AML-193 (cell line): ENCODE results near the gene ZFP42.
A peak's percentile ranks its signal among the peaks of the same experiment; 100 is the strongest.
"Not testable (repeated sequence)": the region's sequence is repeated elsewhere in the genome, so short reads cannot be mapped to it uniquely, and the experiment has no call there.

Experiments used
- DNase-seq, 2 experiments: peaks; one replicate each; lab custom pipeline; 2025; lab: John Stamatoyannopoulos, UW

Gene ZFP42

DNA sequence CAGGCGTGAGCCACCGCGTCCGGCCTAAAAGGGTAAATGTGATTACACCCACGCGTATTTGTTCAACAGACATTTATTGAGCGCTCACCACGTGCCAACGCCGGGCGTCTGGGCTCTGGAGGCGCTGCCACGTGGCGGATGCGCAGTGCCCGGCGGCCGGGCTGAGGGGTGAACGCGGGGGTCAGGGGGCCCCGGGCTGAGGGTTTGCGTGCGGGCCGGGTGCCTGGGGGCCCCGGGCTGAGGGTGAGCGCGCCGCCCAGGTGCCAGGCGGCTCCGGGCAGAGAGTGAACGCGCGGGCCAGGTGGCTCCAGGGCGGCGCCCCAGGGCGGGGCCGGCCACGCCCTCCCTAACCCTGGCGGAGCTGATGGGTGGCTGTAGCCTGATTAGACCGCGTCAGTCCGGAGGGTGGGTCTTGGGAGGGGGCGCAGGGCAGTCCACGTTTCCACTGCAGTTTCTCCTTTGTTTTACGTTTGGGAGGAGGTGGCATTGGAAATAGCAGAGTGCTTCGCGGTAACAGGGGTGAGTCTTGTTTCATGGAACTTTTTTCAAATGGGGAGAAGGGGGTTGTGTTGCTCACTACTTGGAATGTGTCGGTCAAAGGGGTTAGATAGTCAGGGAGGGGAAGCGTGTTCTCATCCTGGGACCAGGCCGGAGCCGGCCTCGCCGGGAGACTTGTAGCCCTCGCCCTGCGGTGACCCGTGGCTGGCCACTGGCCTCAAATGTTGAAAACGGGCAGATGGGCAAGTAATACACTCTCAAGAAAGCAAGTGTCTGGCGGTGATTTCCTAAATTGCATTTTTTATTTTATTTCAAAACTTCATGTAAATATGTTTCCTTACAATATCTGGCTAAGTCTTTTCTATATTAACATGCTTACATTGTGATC, at the start of gene ZFP42:
Gene ZFP42, plus strand, starts transcription at position 450 of the 886 bp plus-strand sequence. CDS start 7,037 bp downstream, outside the sequence.
- DNase-seq: no peak

DNA sequence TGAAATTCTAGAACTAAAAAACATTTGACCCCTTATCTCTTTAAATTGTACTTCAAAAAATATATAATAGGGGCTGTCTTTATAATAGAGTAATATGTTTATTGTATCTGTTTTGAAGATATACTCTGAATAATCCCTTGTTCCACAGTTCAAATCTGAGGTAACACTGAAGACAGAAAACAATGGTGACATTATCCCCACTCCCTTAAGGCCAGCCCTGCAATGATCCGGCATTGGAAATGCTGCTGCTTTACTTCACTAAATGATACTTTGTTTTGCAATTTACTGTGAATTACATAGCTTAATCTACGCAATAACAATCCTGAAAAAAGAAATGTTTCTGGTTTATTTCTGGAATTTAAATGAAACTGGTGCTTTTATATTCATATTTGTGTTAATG, 34.4 kb upstream of the ZFP42 start:
- no peak for DNase-seq

DNA sequence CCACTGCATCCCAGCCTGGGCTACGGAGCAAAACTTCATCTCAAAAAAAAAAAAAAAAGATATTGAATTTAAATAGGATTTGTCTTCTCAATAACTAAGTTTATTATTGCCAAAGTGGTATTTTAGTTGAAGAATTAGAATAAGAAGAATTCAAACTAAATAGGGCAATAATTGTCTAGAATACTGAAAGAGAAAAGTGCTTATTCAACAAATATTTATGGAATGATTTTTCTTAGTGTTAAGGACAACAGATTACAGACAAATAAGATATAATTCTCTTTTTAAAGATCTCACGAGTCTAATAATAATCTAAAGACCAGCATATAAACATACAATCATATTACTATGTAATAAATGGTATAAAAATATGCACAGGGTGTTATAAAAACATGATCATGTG, 33.6 kb upstream of the ZFP42 start:
- DNase-seq: no peak

DNA sequence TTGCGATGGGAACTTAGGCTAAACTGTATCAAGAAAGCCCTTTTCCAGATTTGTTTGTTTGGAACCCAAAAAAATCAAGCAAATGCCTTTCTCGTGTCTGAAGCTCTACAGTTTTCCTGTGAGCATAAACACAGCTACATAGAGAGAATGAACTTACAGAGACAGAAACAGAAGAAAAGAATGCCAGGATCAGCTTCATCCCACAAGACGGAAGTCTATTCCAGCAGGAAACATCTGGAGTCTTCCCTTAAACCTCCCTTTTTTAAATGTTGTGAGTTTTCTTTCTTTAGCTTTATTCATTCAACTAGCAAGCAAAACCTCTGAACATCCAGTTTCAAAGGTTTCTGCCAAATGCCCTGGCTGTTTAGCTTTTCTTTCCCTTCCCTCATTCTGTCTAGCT, 32.6 kb upstream of the ZFP42 start:
- no peak for DNase-seq

DNA sequence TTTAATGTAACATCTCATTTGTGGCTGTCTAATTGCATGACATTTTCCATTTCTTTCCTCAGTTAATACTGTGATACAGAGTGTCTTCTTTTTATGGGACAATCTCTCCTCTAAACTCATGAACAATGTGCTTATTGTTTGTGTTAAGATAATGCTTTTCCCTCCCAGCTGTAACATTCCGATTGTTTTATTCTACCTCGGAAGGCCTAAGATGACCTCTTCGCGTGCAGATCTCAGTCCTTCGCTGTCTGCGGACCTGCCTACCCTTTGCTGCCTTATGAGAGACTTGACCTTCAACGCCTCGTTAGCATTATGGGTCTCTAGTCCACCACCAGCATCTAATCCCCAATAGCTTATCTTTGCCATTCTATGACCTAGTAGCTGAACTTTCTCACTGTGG, 29.8 kb upstream of the ZFP42 start:
- DNase-seq: no peak

DNA sequence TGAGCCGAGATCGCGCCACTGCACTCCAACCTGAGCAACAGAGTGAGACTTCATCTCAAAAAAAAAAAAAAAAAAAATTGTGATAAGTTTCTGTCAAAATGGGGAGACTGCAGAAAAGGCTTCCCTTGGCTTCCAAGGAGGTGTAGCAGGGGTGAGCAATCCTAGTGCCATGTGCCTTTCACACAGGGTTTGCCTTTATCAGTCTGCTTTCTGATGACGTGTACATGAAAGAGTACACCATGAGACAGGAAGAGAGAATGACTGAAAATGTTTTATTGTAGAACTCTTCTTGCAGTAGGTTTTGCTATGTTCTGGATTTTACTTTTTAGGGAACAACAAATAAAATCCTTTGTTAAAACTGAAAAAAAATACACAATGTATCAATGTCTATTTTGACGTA, 23.4 kb upstream of the ZFP42 start:
- no peak for DNase-seq

DNA sequence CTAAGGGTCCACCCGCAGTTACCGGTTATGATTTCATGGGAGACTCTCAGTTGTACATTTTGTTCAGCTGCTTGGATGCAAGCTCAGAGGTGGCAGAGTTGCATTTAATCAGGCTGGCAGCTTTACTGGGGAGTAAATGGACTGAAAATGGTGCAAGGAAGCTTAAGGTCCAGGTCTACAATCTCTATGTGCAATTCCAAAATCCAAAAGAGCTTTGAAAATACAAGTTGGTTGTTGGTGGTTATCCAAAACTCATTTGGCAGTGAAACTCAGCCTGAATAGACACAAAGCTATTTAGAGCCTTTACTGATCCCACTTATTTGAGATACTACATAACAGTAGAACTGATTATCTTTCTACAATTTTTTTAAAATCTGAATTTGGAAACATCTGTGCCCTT, 11.8 kb upstream of the ZFP42 start:
- no peak for DNase-seq

DNA sequence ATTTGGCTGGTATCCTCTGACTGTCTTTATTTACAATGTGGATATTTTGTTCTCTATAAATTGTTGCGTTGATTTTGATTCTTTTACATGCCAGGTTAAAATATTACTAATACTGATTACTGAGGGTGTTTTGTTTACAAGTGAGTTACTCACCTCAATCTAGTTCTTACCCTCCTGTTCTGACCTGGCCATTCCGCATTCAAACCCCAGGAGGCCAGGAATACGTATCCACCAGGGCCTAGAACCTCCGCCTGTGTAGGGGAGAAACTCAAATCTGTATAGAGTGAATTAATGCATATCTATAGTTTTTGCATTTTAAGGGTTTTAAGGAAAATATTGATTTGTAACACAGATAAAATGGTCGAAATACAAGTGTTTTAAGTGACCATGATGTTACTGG, 2.6 kb upstream of the ZFP42 start:
- DNase-seq: no peak

DNA sequence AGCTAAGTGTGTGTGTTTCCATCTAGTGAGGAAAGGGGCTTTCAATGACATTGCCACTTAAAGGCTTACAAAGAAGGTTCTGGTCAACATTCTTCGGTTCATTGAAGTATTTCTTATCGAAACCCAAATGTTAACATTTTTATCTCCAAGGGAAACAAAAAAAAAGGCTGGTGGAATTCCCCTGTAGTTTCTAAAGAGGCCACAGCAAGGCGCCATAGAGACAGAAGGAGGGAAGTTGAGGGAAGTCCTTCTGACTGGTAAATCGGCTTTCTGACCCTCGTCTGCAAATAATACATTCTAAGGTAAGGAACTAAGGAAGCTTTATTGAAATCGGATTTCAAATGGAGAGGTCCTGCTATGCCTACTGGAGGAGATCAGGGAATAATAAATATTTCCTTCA, 1.7 kb upstream of the ZFP42 start:
- DNase-seq: peak in 1 of 2 experiments; percentile 0

DNA sequence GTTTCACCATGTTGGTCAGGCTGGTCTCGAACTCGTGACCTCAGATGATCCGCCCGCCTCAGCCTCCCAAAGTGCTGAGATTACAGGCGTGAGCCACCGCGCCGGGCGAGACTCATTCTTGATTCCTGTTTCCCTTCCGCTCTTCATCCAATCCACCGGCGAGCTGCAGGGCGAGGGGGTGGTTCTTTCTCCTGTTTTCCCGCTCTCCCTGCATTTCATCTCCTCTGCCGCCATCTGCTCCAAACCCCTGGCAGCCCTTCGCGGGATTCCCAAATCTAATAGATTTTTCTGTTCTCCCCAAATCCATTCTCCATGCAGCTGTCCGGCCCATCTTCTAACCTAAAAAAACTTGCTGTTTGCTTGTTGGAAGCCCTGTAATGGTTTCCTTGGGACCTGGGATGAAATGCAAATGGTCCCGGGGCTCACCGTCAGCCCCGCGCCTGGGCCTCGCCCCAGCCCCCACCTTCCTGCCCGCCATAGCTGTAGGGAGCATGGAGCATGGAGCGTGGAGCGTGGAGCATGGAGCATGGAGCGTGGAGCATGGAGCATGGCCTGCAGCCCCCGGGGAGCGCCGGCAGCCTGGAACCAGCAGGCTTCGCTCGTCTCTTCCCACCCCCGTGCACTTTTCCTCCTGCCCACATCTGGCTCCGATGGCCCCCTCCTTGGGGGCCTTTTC, 1.1 kb downstream of the ZFP42 start:
- DNase-seq: no peak

DNA sequence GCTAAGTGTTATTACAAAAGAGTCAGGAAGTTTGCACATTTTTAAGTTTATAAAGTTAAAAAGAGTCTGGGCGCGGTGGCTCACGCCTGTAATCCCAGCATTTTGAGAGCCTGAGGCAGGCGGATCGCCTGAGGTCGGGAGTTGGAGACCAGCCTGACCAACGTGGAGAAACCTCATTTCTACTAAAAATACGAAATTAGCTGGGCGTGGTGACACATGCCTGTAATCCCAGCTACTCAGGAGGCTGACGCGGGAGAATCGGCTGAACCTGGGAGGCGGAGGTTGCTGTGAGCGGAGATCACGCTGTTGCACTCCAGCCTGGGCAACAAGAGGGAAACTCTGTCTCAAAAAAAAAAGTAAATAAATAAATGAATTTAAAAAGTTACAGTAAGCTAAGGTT, 2.4 kb downstream of the ZFP42 start:
- DNase-seq: not testable (repeated sequence)

DNA sequence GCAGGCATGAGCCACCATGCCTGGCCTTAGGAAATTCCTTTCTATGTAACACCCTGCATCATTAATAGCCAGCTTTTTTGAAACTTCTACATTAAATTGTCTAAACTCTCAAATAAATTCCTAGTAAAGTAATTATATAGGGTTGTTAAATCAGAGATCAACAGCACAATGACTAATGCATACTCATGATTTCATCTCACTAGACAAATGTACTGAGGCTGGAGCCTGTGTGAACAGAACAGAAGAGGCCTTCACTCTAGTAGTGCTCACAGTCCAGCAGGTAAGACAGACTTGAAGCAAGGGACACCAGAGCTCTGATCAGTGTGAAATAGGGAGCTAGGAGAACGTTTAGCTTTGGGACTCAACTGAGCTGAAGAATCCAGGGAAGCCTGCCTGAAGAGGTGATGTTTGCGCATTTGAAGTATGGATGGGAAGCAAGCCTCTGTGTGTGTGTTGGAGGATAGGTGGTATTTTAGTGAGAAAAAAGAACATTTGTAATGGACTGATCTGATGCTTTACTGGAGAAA, 3.9 kb downstream of the ZFP42 start:
- no peak for DNase-seq

DNA sequence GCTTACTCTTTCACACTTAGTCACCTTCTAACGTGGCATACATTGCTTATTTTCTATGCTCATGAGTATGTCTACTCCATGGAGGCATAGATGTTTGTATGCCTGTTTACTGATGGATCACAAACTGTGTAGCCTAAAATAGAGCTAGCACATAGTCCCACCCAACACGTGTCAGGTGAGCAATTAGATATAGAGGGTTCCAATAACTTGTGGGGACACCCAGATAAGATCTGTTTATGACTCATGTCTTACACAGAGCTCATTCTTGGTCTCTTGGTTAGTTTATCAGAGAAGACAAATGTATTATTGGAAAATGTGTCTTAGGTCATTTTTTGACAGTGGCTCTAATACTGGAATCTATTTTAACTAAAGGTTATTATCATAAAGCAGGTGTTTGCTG, 6.8 kb downstream of the ZFP42 start:
- no peak for DNase-seq

DNA sequence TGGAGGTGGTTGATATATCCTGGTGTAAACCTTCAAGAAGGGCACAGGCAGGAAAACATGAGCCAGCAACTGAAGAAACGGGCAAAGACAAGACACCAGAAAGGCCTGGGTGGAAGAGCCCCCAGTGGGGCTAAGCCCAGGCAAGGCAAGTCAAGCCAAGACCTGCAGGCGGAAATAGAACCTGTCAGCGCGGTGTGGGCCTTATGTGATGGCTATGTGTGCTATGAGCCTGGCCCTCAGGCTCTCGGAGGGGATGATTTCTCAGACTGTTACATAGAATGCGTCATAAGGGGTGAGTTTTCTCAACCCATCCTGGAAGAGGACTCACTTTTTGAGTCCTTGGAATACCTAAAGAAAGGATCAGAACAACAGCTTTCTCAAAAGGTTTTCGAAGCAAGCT, 7.2 kb downstream of the ZFP42 start:
- no peak for DNase-seq

DNA sequence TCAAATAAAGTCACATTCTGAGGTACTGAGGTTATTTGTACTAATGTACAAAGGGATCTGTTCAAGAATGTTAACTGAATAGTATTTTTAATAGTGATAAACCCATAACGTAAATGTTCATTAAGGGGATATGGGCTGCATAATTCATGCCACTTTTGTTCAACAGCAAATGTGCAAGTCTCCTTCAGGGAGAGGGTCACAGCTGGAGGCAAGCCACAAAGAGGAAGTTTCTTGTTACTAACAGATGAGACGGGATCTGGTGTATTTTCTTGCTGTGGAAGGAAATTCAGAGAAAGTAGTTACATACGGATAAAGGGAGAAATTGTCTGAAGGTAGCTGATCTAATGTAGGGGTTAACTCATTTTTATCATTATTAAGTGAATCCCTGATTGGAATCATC, 10.0 kb downstream of the ZFP42 start:
- DNase-seq: no peak

DNA sequence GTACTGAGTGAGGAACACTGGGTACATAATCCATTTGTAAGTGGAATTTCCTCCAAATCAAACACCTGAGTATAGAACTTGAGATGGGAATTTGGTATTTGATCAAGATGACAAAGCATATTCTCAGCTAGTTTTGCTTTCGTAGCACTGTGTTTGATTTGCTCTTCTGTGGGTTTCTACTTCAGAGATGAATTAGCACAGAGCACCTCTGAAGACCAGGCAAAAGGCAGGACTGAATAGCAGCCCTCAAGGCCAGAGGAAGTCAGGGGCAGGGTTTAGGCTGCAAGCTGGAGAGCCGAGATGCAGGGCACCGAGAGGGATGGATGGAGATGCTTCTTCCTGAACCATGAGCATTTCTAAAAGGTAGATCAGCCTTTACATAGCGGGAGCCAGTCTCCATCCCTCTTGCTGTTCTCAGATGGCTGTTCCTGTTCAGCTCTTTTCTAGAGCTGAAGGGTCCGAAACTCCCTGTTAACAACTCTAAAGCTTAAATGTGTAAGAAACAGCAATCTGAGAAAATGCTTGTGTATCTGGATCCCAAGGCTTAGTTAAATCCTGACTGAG, 10.8 kb downstream of the ZFP42 start:
- DNase-seq: no peak

DNA sequence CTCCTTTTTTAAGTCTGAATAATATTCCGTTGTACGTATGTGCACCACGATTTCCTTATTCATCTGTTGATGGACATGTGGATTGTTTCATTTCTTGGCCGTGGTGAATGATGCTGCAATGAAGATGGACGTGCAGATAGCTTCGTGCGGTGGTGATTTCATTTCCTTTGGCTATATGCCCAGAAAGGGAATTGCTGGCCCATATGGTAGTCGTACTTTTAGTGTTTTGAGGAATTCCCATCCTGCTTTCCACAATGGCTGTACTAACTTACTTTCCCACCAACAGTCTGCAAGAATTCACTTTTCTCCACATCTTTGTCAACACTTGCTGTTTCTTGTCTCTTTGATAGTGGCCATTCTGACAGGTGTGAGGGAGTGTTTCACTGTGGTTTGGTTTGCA, 12.8 kb downstream of the ZFP42 start:
- no peak for DNase-seq

DNA sequence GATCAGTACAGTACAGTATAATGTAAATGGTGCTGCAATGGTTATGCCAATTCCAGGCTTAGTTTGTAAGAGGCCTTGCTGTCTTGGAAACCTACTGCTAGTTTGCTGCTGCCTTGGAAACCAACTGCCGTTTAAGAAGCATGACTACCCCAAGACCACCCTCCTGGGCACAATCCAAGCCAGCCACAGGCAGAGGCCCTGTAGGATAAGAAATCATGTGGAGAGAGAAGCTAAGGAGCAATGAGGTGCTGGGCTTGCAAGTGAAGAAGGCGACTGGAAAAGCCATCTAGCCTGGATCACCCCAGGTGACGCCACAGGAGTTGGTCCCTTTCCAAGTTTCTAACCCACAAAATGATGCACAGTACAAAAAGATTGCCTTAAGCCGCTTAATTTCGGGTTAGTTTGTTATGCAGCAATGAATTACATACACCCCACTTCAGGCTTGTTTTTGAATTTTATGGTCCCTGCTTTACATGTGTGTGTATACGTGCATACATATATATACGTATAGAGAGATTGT, 16.9 kb downstream of the ZFP42 start:
- DNase-seq: no peak

DNA sequence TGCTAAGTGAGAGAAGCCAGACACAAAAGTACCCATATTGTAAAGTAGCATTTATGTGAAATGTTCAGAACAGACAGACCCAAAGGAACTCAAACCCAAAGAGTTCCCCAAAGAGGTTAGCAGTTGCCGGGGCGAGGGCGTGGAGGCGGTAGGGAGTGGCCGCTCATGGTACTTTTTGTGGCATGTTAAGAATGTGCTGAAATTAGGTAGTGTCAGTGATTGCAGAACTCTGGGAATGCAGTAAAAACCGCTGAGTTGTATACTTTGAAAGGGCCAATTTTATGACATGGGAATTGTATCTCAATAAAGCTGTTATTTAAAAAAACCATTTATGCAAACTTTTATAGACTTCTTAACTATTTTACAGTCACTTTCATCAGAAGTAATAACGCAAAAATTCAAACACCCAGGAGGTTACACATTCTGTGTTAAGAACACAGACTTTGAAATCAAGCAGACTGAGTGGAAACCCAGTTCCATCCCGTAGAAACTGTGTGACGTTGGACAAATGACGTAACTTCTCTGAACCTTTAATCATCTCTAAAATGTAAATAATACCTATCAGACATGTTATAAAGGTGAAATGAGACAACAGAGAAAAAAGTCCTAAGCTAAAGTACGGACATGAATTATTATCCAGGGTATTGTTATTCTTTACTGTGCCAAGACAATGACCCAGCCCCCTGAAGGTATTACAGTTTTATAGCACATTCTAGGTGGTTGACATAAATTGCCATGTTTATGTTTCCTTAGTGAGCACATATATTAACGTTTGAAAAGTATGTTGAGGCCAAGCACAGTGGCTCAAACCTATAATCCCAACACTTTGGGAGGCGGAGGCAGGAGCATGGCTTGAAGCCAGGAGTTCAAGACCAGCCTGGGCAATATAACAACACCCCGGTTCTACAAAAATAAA, 19.7 kb downstream of the ZFP42 start:
- no peak for DNase-seq

DNA sequence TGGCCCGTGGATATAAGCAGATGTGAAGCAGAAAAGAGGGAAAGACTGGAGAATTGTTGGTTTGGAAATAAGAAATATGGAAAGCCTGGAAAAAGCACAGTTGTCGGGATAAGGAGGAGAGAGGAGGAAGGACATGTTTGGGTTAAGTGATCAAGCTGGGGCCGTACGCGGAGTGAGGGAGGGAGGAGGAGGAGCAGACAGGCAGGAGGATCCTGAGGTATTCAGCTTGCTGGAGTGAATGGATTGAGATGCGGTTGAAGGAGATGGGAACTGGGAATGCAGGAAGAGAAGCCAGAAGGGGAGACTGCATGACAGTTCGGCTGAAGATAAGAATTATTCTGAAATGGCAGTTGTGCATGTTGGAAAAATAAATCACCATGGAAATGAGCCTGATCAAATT, 21.2 kb downstream of the ZFP42 start:
- DNase-seq: no peak

DNA sequence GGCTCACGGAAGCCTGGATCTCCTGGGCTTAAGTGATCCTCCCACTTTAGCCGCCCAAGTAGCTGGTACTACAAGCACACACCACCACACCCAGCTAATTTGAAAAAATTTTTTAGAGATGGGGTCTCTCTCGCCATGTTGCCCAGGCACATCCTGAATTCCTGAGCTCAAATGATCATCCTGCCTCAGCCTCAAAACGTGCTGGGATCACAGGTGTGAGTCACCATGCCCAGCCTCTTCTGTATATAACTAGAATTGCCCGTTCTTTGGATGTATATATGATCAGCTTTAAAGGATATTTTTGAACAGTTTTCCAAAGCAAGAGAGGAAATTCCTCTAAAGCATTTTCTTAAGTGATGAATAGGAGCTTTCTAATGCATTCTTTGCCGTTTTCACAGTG, 22.7 kb downstream of the ZFP42 start:
- no peak for DNase-seq
